IMR-90 (cell line): ENCODE results near the gene SELP.

Experiments
- CEBPB ChIP-seq: IDR thresholded peaks from 2 replicates; pipeline ENCODE4 v1.6.1; 2012; ENCODE audit warnings: low read depth, low read length, improper control_type of control experiment
- MAFK ChIP-seq: IDR thresholded peaks from 2 replicates; pipeline ENCODE4 v1.6.1; 2012; ENCODE audit warnings: low read depth, low read length, improper control_type of control experiment
- MAZ ChIP-seq: IDR thresholded peaks from 2 replicates; pipeline ENCODE4 v1.6.1; 2012; ENCODE audit warnings: low read depth, mild to moderate bottlenecking, low read length, improper control_type of control experiment, moderate library complexity, borderline replicate concordance
- MXI1 ChIP-seq: IDR thresholded peaks from 2 replicates; pipeline ENCODE4 v1.6.1; 2012; ENCODE audit warnings: low read depth, mild to moderate bottlenecking, low read length, moderate library complexity, borderline replicate concordance
- POLR2A ChIP-seq: IDR thresholded peaks from 2 replicates; pipeline ENCODE4 v1.6.1; 2012; ENCODE audit warnings: mild to moderate bottlenecking, low read depth, low read length
- RAD21 ChIP-seq: IDR thresholded peaks from 2 replicates; pipeline ENCODE4 v1.6.1; 2012; ENCODE audit warnings: low read length, improper control_type of control experiment
- RCOR1 ChIP-seq: IDR thresholded peaks from 2 replicates; pipeline ENCODE4 v1.6.1; 2012; ENCODE audit warnings: mild to moderate bottlenecking, low read length, improper control_type of control experiment; ENCODE audit not compliant: insufficient replicate concordance
- RFX5 ChIP-seq: IDR thresholded peaks from 2 replicates; pipeline ENCODE4 v1.8.0; 2012; ENCODE audit warnings: low read depth, mild to moderate bottlenecking, low read length, moderate library complexity
- SMC3 ChIP-seq: fragments of 150-350 bp; IDR thresholded peaks from 2 replicates; pipeline ENCODE4 v1.6.1; 2016; ENCODE audit warnings: low read depth, mild to moderate bottlenecking, antibody characterized with exemption, low read length, moderate library complexity
- TF ChIP-seq, protein P1 (sequence below): conservative IDR thresholded peaks from 2 replicates; pipeline ENCODE4 v1.5.1; 2012; ENCODE audit warnings: mild to moderate bottlenecking, low read depth, low read length, improper control_type of control experiment
- TF ChIP-seq, protein P2 (sequence below): fragments of 150-350 bp; IDR thresholded peaks from 2 replicates; pipeline ENCODE4 v1.6.1; 2017; ENCODE audit warnings: mild to moderate bottlenecking, antibody characterized with exemption, low read length, low read depth
- TF ChIP-seq, protein P3 (sequence below): fragments of 150-350 bp; IDR thresholded peaks from 2 replicates; pipeline ENCODE4 v1.6.1; 2016; ENCODE audit warnings: low read depth, mild to moderate bottlenecking, low read length, moderate library complexity, borderline replicate concordance

- TF ChIP-seq, protein P1, sequence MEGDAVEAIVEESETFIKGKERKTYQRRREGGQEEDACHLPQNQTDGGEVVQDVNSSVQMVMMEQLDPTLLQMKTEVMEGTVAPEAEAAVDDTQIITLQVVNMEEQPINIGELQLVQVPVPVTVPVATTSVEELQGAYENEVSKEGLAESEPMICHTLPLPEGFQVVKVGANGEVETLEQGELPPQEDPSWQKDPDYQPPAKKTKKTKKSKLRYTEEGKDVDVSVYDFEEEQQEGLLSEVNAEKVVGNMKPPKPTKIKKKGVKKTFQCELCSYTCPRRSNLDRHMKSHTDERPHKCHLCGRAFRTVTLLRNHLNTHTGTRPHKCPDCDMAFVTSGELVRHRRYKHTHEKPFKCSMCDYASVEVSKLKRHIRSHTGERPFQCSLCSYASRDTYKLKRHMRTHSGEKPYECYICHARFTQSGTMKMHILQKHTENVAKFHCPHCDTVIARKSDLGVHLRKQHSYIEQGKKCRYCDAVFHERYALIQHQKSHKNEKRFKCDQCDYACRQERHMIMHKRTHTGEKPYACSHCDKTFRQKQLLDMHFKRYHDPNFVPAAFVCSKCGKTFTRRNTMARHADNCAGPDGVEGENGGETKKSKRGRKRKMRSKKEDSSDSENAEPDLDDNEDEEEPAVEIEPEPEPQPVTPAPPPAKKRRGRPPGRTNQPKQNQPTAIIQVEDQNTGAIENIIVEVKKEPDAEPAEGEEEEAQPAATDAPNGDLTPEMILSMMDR = no peak
- no peak for TF ChIP-seq SMC3
- no peak for TF ChIP-seq MXI1
- no peak for TF ChIP-seq RFX5
- no peak for TF ChIP-seq MAFK
- TF ChIP-seq RCOR1 = no peak
- TF ChIP-seq POLR2A = no peak
- no peak for TF ChIP-seq MAZ
- TF ChIP-seq, protein P2, sequence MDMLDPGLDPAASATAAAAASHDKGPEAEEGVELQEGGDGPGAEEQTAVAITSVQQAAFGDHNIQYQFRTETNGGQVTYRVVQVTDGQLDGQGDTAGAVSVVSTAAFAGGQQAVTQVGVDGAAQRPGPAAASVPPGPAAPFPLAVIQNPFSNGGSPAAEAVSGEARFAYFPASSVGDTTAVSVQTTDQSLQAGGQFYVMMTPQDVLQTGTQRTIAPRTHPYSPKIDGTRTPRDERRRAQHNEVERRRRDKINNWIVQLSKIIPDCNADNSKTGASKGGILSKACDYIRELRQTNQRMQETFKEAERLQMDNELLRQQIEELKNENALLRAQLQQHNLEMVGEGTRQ = no peak
- no peak for TF ChIP-seq CEBPB
- TF ChIP-seq, protein P3, sequence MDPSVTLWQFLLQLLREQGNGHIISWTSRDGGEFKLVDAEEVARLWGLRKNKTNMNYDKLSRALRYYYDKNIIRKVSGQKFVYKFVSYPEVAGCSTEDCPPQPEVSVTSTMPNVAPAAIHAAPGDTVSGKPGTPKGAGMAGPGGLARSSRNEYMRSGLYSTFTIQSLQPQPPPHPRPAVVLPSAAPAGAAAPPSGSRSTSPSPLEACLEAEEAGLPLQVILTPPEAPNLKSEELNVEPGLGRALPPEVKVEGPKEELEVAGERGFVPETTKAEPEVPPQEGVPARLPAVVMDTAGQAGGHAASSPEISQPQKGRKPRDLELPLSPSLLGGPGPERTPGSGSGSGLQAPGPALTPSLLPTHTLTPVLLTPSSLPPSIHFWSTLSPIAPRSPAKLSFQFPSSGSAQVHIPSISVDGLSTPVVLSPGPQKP = no peak
- no peak for TF ChIP-seq RAD21
Observed at GRCh38 chr1:169676001-169676400, 46.1 kb upstream of the SELP start.
